ENCODE data around the gene SPATA46. TPM values are rescaled to one million over a fixed set of nuclear protein-coding genes. Genes with fewer than 3 reads are reported as not detected.

The SPATA46 gene
- total and polyA plus RNA-seq, 9 of the 15 experiments (the other 6 are each of a cell fraction or from before 2014, with no cell fraction given): 0.04 to 0.11 TPM; not detected in 7

GRCh38 chr1:162386292-162387225 lies 9.9 kb upstream of the SPATA46 start (continued):
- TF ChIP-seq TEAD4 (IDR thresholded peaks at IDR 0.05; ENCODE audit: low read length) (peak; percentile 100), TEAD4 (CRISPR knock-in tag; IDR thresholded peaks at IDR 0.05; ENCODE audit: borderline replicate concordance) (no peak), SMARCB1 (IDR thresholded peaks at IDR 0.05; ENCODE audit: insufficient read length, low read depth) (no peak), ZNF696 (CRISPR knock-in tag; conservative IDR thresholded peaks at IDR 0.05) (no peak), RAD21 (CRISPR knock-in tag; conservative IDR thresholded peaks at IDR 0.05 in 1 of 2, IDR thresholded peaks at IDR 0.05 in 1 of 2) (peak in 1 of 2 experiments; percentile 19; a peak in 1 of 4 replicates), PRDM10 (IDR thresholded peaks at IDR 0.05; ENCODE audit: partially characterized antibody) (peak; percentile 60), MED1 (CRISPR knock-in tag; IDR thresholded peaks at IDR 0.05; ENCODE audit: borderline replicate concordance) (no peak), NCOR1 (IDR thresholded peaks at IDR 0.05) (peak; percentile 99), POLR2B (IDR thresholded peaks at IDR 0.05; ENCODE audit: low read depth, partially characterized antibody) (no peak), HCFC1 (IDR thresholded peaks at IDR 0.05; ENCODE audit: low read depth, low read length) (no peak), CEBPG (CRISPR knock-in tag; IDR thresholded peaks at IDR 0.05) (no peak), CEBPG (tag; conservative IDR thresholded peaks at IDR 0.05 in 1 of 2, IDR thresholded peaks at IDR 0.05 in 1 of 2) (peak; percentile 40 to 69; a peak in 2 of 4 replicates), SOX6 (IDR thresholded peaks at IDR 0.05) (peak; percentile 90), ETV6 (IDR thresholded peaks at IDR 0.05; ENCODE audit: borderline replicate concordance in 1 of 2, low read depth in 2 of 2, low read length in 1 of 2) (peak; percentile 70 to 93; a peak in 3 of 4 replicates), ETV6 (CRISPR knock-in tag; IDR thresholded peaks at IDR 0.05; ENCODE audit: borderline replicate concordance) (no peak), C11orf30 (IDR thresholded peaks at IDR 0.05; ENCODE audit: low read depth) (0 out of 2 replicates have a peak, but pooled peaks have one; percentile 12), NEUROD1 (IDR thresholded peaks at IDR 0.05; ENCODE audit: borderline replicate concordance, low read depth, low read length, partially characterized antibody) (peak; percentile 77), TAF7 (tag; IDR thresholded peaks at IDR 0.05) (no peak), EP300 (IDR thresholded peaks at IDR 0.05; ENCODE audit: low read length) (peak; percentile 98), RBM15 (IDR thresholded peaks at IDR 0.05; ENCODE audit: insufficient read depth, low read length) (no peak)
- TF ChIP-seq, protein P1, sequence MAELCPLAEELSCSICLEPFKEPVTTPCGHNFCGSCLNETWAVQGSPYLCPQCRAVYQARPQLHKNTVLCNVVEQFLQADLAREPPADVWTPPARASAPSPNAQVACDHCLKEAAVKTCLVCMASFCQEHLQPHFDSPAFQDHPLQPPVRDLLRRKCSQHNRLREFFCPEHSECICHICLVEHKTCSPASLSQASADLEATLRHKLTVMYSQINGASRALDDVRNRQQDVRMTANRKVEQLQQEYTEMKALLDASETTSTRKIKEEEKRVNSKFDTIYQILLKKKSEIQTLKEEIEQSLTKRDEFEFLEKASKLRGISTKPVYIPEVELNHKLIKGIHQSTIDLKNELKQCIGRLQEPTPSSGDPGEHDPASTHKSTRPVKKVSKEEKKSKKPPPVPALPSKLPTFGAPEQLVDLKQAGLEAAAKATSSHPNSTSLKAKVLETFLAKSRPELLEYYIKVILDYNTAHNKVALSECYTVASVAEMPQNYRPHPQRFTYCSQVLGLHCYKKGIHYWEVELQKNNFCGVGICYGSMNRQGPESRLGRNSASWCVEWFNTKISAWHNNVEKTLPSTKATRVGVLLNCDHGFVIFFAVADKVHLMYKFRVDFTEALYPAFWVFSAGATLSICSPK (IDR thresholded peaks at IDR 0.05; ENCODE audit: borderline replicate concordance): no peak
